ENCODE data around the gene ACADSB. TPM values are rescaled to one million over a fixed set of nuclear protein-coding genes. Genes with fewer than 3 reads are reported as not detected.

Gene ACADSB
- 10 to 100 TPM; 11.8 to 23.9 (median 15.5) TPM for total RNA-seq
- polyA plus RNA-seq, result 1 to 10 TPM; 5.1 to 6.3 (median 5.9) TPM
- long read RNA-seq, donor 1, full-length matches to known transcripts, result 1 of 1 reads
- long read RNA-seq, donor 1, partial matches to known transcripts, result 0 of 1 reads
- long read RNA-seq, donor 1, other reads (novel, unspliced or antisense), result 0 of 1 reads
- long read RNA-seq, donor 2, result 0 reads

GRCh38 chr10:123008355-123009104 lies at the start of gene ACADSB, which contains the start of gene IKZF5:
ACADSB (plus strand) TSS chr10:123009006; CDS start chr10:123009030, 24 bp downstream.
IKZF5 (minus strand) TSS chr10:123008795; CDS start chr10:122998625, 10,170 bp downstream.
- intact Hi-C loops (cut with DNase I; ENCODE audit: low total_unique reads), result no loop called here
- peak within 1 kb of the TSS; percentile 73 to 99 (median 96) for H3K4me3 ChIP-seq
- H3K36me3 ChIP-seq, result peaks cover 0 to 21% (median 0%) of the 10 kb centered on the region in 6 donors
- no peaks in the 10 kb centered on the region for H3K9me3 ChIP-seq
- peak; percentile 97 to 98 (median 98) for TF ChIP-seq POLR2AphosphoS5 (IDR thresholded peaks at IDR 0.05)
- peak in 2 of 3 donors; percentile 63 to 83 for TF ChIP-seq POLR2A (IDR thresholded peaks at IDR 0.05)
- peak in 5 of 11 experiments; percentile 16 to 45 (median 35) for TF ChIP-seq CTCF (IDR thresholded peaks at IDR 0.05 in 8 of 11, conservative IDR thresholded peaks at IDR 0.05 in 3 of 11)
- peaks cover 13 to 64% (median 55%) of the 10 kb centered on the region in 6 donors for H3K4me1 ChIP-seq
- no peaks in the 10 kb centered on the region for H3K27me3 ChIP-seq (replicated peaks in 1 of 7)
- peak within 1 kb of the TSS; percentile 91 to 98 (median 94) for H3K27ac ChIP-seq
- 0 to 1% (median 0%) methylated on average over 50 to 68 of the region's 68 CpGs for WGBS, 5 donors
- DNase-seq, result peak; percentile 99

GRCh38 chr10:122962405-122962804 lies 46.4 kb upstream of the ACADSB start:
- TF ChIP-seq POLR2AphosphoS5 (IDR thresholded peaks at IDR 0.05), result no peak
- TF ChIP-seq POLR2A (IDR thresholded peaks at IDR 0.05), result no peak
- no peak for TF ChIP-seq CTCF (IDR thresholded peaks at IDR 0.05 in 8 of 11, conservative IDR thresholded peaks at IDR 0.05 in 3 of 11)
- Histone ChIP-seq H3K27ac (no peak overlapping the region), H3K4me3 (no peak overlapping the region), H3K4me1 (no peaks in the 10 kb centered on the region), H3K27me3 (replicated peaks in 1 of 7) (no peaks in the 10 kb centered on the region), H3K36me3 (no peaks in the 10 kb centered on the region), H3K9me3 (peaks cover 0 to 36% (median 17%) of the 10 kb centered on the region in 8 donors)
- intact Hi-C loops (cut with DNase I; ENCODE audit: low total_unique reads), result no loop called here
- 60 to 75% (median 65%) methylated on average over 3 of the region's 3 CpGs for WGBS, 5 donors
- DNase-seq, result no peak

- H3K4me3 ChIP-seq, result no peak overlapping the region
- no peaks in the 10 kb centered on the region for H3K36me3 ChIP-seq
- TF ChIP-seq POLR2A (IDR thresholded peaks at IDR 0.05) (no peak), CTCF (IDR thresholded peaks at IDR 0.05 in 8 of 11, conservative IDR thresholded peaks at IDR 0.05 in 3 of 11) (no peak), POLR2AphosphoS5 (IDR thresholded peaks at IDR 0.05) (no peak)
- intact Hi-C loops (cut with DNase I; ENCODE audit: low total_unique reads), result no loop called here
- no peaks in the 10 kb centered on the region for H3K27me3 ChIP-seq (replicated peaks in 1 of 7)
- DNase-seq, result no peak
- peaks cover 0 to 56% (median 34%) of the 10 kb centered on the region in 8 donors for H3K9me3 ChIP-seq
- no peaks in the 10 kb centered on the region for H3K4me1 ChIP-seq
- no peak overlapping the region for H3K27ac ChIP-seq
Observed at GRCh38 chr10:122966879-122967278, 41.9 kb upstream of the ACADSB start.

DNA sequence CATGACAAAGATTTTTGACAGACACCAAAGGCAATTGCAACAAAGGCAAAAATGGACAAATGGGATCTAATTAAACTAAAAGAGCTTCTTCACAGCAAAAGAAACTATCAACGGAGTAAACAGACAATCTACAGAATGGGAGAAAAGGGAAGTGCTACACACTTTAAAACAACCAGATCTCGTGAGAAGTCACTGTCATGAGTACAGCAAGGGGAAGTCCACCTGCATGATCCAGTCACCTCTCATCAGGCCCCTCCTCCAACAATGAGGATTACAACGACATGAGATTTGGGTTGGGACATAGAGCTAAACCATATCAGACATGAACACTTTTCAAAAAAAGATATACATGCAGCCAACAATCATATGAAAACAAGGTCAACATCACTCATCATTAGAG lies 40.1 kb upstream of the ACADSB start:
- 60 to 80% (median 74%) methylated on average over 3 of the region's 3 CpGs for WGBS, 5 donors

More for the DNA sequence above, 40.1 kb upstream of the ACADSB start:
- H3K27ac ChIP-seq, result no peak overlapping the region
- peaks cover 0 to 56% (median 34%) of the 10 kb centered on the region in 8 donors for H3K9me3 ChIP-seq
- H3K36me3 ChIP-seq, result no peaks in the 10 kb centered on the region
- TF ChIP-seq CTCF (IDR thresholded peaks at IDR 0.05 in 8 of 11, conservative IDR thresholded peaks at IDR 0.05 in 3 of 11), result no peak
- no peak for TF ChIP-seq POLR2A (IDR thresholded peaks at IDR 0.05)
- TF ChIP-seq POLR2AphosphoS5 (IDR thresholded peaks at IDR 0.05), result no peak
- no peaks in the 10 kb centered on the region for H3K4me1 ChIP-seq
- intact Hi-C loops (cut with DNase I; ENCODE audit: low total_unique reads), result no loop called here
- H3K27me3 ChIP-seq (replicated peaks in 1 of 7), result no peaks in the 10 kb centered on the region
- no peak overlapping the region for H3K4me3 ChIP-seq
- DNase-seq, result no peak

Data from spleen (tissue), 13 donors.